MM.1S (cell line): ENCODE results near the gene RUSF1.

ENCODE experiments used
- DNase-seq: peaks from one replicate; pipeline ENCODE4 v3.0.0-alpha.2; 2015
- H2AFZ ChIP-seq: fragments of 300-600 bp; sonication (generic); 2 replicates; pipeline ENCODE4 v1.6.0; 2016; ENCODE audit warnings: antibody characterized with exemption, low read length
- H3F3A ChIP-seq: fragments of 300-600 bp; sonication (generic); 2 replicates; pipeline ENCODE4 v1.6.1; 2016; ENCODE audit warnings: mild to moderate bottlenecking, antibody characterized with exemption, low read length, moderate library complexity, mixed read lengths; ENCODE audit not compliant: insufficient read depth
- H3K27ac ChIP-seq: fragments of 300-600 bp; sonication (generic); 2 replicates; pipeline ENCODE4 v1.5.1; 2016; ENCODE audit warnings: mild to moderate bottlenecking, low read length
- H3K27me3 ChIP-seq: fragments of 300-600 bp; sonication (generic); replicated peaks from 2 replicates; pipeline ENCODE4 v1.6.0; 2016; ENCODE audit warnings: low read length; ENCODE audit not compliant: insufficient read depth
- H3K36me3 ChIP-seq: fragments of 300-600 bp; sonication (generic); replicated peaks from 2 replicates; pipeline ENCODE4 v1.6.1; 2016; ENCODE audit warnings: mild to moderate bottlenecking, low read length, mixed read lengths; ENCODE audit not compliant: insufficient read depth
- H3K4me1 ChIP-seq: fragments of 300-600 bp; sonication (generic); 2 replicates; pipeline ENCODE4 v1.6.1; 2016; ENCODE audit warnings: low read length, mixed read lengths
- H3K4me2 ChIP-seq: fragments of 300-600 bp; sonication (generic); 2 replicates; pipeline ENCODE4 v1.6.0; 2016; ENCODE audit warnings: low read depth, low read length
- H3K4me3 ChIP-seq: fragments of 300-600 bp; sonication (generic); 2 replicates; pipeline ENCODE4 v1.5.1; 2016; ENCODE audit warnings: low read length, mixed read lengths
- H3K79me2 ChIP-seq: fragments of 300-600 bp; sonication (generic); 2 replicates; pipeline ENCODE4 v1.6.1; 2016; ENCODE audit warnings: mixed run types, low read length, mixed read lengths
- H3K9ac ChIP-seq: fragments of 300-600 bp; sonication (generic); 2 replicates; pipeline ENCODE4 v1.6.1; 2016; ENCODE audit warnings: low read length, mixed read lengths
- H3K9me2 ChIP-seq: fragments of 300-600 bp; sonication (generic); replicated peaks from 2 replicates; pipeline ENCODE4 v1.6.1; 2016; ENCODE audit warnings: mild to moderate bottlenecking, low read length, mixed read lengths; ENCODE audit not compliant: insufficient read depth
- H3K9me3 ChIP-seq: fragments of 300-600 bp; sonication (generic); replicated peaks from 2 replicates; pipeline ENCODE4 v1.6.1; 2016; ENCODE audit warnings: mild to moderate bottlenecking, low read length, mixed read lengths; ENCODE audit not compliant: insufficient read depth
- H4K20me1 ChIP-seq: fragments of 300-600 bp; sonication (generic); 2 replicates; pipeline ENCODE4 v1.6.1; 2016; ENCODE audit warnings: mild to moderate bottlenecking, low read length, moderate library complexity, mixed read lengths; ENCODE audit not compliant: insufficient read depth
- EZH2 ChIP-seq: fragments of 300-600 bp; sonication (generic); optimal IDR thresholded peaks from 2 replicates; pipeline ENCODE3; 2017; ENCODE audit warnings: low read depth, mild to moderate bottlenecking, antibody characterized with exemption, low read length, mixed read lengths
- EZH2phosphoT487 ChIP-seq: fragments of 300-600 bp; sonication (generic); IDR thresholded peaks from 2 replicates; pipeline ENCODE4 v1.6.1; 2018; ENCODE audit warnings: antibody characterized with exemption, low read length
- TF ChIP-seq, protein P1 (sequence below): fragments of 300-600 bp; sonication (generic); IDR thresholded peaks from 2 replicates; pipeline ENCODE4 v1.5.1; 2016; ENCODE audit warnings: antibody characterized with exemption, low read length, mixed read lengths

RUSF1 gene

DNA sequence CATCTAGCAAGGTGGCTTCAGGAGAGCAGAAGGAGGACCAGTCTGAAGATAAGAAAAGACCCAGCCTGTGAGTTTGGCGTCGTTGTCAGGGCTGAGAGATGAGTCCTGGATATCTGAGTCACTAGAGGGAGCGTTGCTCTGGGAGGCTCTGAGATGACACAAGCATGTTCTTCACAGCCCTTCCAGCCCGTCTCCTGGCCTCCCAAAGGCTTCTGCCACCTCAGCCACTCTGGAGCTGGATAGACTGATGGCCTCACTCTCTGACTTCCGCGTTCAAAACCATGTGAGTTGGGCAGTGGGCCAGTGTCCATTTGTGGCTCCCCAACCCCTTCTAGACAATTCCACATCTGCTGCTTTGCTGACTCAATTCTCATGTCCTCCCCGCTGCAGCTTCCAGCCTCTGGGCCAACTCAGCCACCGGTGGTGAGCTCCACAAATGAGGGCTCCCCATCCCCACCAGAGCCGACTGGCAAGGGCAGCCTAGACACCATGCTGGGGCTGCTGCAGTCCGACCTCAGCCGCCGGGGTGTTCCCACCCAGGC is 33.9 kb downstream of the RUSF1 start:
- Histone ChIP-seq H4K20me1 (no peaks in the 10 kb centered on the region), H3K27me3 (peaks cover 30% of the 10 kb centered on the region), H3K36me3 (no peaks in the 10 kb centered on the region), H2AFZ (no peak overlapping the region), H3K79me2 (no peaks in the 10 kb centered on the region), H3K27ac (no peak overlapping the region), H3K4me2 (no peak overlapping the region), H3K4me1 (no peaks in the 10 kb centered on the region), H3K4me3 (no peak overlapping the region), H3K9me3 (no peaks in the 10 kb centered on the region), H3K9ac (no peak overlapping the region), H3F3A (no peaks in the 10 kb centered on the region), H3K9me2 (no peaks in the 10 kb centered on the region)
- DNase-seq: no peak
- TF ChIP-seq EZH2phosphoT487 (no peak), EZH2 (no peak)
- TF ChIP-seq, protein P1, sequence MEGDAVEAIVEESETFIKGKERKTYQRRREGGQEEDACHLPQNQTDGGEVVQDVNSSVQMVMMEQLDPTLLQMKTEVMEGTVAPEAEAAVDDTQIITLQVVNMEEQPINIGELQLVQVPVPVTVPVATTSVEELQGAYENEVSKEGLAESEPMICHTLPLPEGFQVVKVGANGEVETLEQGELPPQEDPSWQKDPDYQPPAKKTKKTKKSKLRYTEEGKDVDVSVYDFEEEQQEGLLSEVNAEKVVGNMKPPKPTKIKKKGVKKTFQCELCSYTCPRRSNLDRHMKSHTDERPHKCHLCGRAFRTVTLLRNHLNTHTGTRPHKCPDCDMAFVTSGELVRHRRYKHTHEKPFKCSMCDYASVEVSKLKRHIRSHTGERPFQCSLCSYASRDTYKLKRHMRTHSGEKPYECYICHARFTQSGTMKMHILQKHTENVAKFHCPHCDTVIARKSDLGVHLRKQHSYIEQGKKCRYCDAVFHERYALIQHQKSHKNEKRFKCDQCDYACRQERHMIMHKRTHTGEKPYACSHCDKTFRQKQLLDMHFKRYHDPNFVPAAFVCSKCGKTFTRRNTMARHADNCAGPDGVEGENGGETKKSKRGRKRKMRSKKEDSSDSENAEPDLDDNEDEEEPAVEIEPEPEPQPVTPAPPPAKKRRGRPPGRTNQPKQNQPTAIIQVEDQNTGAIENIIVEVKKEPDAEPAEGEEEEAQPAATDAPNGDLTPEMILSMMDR: no peak

DNA sequence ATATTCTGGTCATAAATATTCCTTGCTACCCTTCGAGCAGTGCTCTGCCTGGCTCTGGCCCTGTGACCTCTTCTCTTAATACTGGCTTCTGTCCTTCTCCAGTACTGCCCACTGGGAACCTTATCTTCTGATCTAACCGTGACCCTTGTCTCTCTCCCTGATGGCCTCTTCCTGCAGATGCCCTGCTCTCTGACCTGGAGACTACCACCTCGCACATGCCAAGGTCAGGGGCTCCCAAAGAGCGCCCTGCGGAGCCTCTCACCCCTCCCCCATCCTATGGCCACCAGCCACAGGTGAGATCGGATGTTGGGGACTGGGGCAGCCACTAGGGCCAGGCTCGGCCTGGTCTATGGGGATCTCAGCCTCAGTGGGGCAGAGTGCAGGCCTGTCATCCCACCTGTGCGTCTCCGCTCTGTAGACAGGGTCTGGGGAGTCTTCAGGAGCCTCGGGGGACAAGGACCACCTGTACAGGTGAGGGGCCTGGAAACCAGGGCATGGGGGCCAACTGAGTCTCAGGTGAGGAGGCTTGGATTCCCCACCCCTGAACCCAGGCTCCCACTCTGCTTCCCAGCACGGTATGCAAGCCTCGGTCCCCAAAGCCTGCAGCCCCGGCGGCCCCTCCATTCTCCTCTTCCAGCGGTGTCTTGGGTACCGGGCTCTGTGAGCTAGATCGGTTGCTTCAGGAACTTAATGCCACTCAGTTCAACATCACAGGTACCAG is 34.8 kb downstream of the RUSF1 start:
- Histone ChIP-seq H3K4me1 (no peaks in the 10 kb centered on the region), H4K20me1 (no peaks in the 10 kb centered on the region), H2AFZ (no peak overlapping the region), H3K27me3 (peaks cover 30% of the 10 kb centered on the region), H3K9me3 (no peaks in the 10 kb centered on the region), H3K36me3 (no peaks in the 10 kb centered on the region), H3K4me2 (no peak overlapping the region), H3K9ac (no peak overlapping the region), H3K9me2 (no peaks in the 10 kb centered on the region), H3K79me2 (no peaks in the 10 kb centered on the region), H3K27ac (no peak overlapping the region), H3F3A (no peaks in the 10 kb centered on the region), H3K4me3 (no peak overlapping the region)
- DNase-seq: no peak
- TF ChIP-seq EZH2 (no peak), EZH2phosphoT487 (no peak)
- TF ChIP-seq, protein P1: no peak

DNA sequence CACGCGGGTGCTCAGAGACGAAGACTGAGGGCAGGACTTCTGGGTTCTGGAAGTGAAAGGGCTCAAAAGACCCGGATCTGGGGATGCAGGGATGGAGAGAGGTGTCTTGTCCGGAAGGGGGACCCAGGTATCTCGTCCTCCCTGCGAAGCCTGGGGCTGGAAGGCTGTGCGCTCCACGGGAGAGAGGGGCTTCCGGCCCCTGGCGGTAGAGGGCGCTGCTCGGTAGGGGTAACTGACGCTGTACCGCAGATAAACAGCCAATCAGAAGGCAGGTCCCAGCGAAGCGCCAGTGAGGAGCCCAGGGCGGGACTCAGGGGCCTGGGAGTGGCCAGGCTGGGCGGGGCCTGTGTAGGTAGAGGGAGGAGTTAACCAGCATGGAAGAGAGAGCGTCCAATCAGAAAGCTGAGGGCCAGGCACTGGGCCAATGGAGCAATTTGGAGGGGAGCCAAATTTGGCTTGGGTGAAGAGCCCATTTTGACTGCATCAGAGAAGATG is 35.4 kb downstream of the RUSF1 start:
- TF ChIP-seq, protein P1: no peak
- TF ChIP-seq EZH2 (no peak), EZH2phosphoT487 (no peak)
- DNase-seq: no peak
- peaks cover 27% of the 10 kb centered on the region for H3K27me3 ChIP-seq
- no peaks in the 10 kb centered on the region for H3F3A ChIP-seq
- no peaks in the 10 kb centered on the region for H3K9me2 ChIP-seq
- no peaks in the 10 kb centered on the region for H3K36me3 ChIP-seq
- H3K9me3 ChIP-seq: no peaks in the 10 kb centered on the region
- H3K9ac ChIP-seq: no peak overlapping the region
- H3K79me2 ChIP-seq: no peaks in the 10 kb centered on the region
- H3K4me1 ChIP-seq: no peaks in the 10 kb centered on the region
- no peak overlapping the region for H3K4me3 ChIP-seq
- H4K20me1 ChIP-seq: no peaks in the 10 kb centered on the region
- H3K27ac ChIP-seq: no peak overlapping the region
- no peak overlapping the region for H3K4me2 ChIP-seq
- H2AFZ ChIP-seq: no peak overlapping the region
